Stimulated activated CD8-positive, alpha-beta memory T cell treated with anti-CD3 and anti-CD28 coated beads, Interleukin-12 subunit alpha, Interleukin-12 subunit beta, amount 100 ng/mL, for 24 hours (primary cell): ENCODE data around the gene CEP295NL.
"Not testable (repeated sequence)": the region's sequence is repeated elsewhere in the genome, so short reads cannot be mapped to it uniquely, and the experiment has no call there.

Experiments
- DNase-seq: peaks from one replicate; pipeline ENCODE4 v3.0.0-alpha.2; 2020; ENCODE audit errors: extremely low read depth

The CEP295NL gene

GRCh38 chr17:78903101-78903779 lies at the start of gene CEP295NL:
Gene CEP295NL, minus strand, starts transcription at chr17:78903201. Its CDS starts 1,373 bp downstream, at chr17:78901828.
- no peak for DNase-seq

GRCh38 chr17:78952706-78953105 lies 49.7 kb upstream of the CEP295NL start:
- DNase-seq = no peak

- no peak for DNase-seq
These were observed 49.1 kb upstream of the CEP295NL start for GRCh38 chr17:78951967-78952551.

GRCh38 chr17:78950870-78951269 lies 47.9 kb upstream of the CEP295NL start:
- DNase-seq = no peak

- no peak for DNase-seq
These were observed 44.5 kb upstream of the CEP295NL start for GRCh38 chr17:78947235-78948149.

GRCh38 chr17:78946631-78947030 lies 43.6 kb upstream of the CEP295NL start:
- DNase-seq = no peak

GRCh38 chr17:78946131-78946530 lies 43.1 kb upstream of the CEP295NL start:
- DNase-seq = no peak

- not testable (repeated sequence) for DNase-seq
These were observed 42.5 kb upstream of the CEP295NL start for GRCh38 chr17:78945455-78945854.

GRCh38 chr17:78944956-78945355 lies 42.0 kb upstream of the CEP295NL start:
- DNase-seq = no peak

GRCh38 chr17:78944026-78944425 lies 41.0 kb upstream of the CEP295NL start:
- DNase-seq = no peak

- no peak for DNase-seq
These were observed 37.7 kb upstream of the CEP295NL start for GRCh38 chr17:78940708-78941107.

- no peak for DNase-seq
These were observed 37.3 kb upstream of the CEP295NL start for GRCh38 chr17:78940258-78940657.

GRCh38 chr17:78939615-78940014 lies 36.6 kb upstream of the CEP295NL start:
- no peak for DNase-seq

- DNase-seq = no peak
These were observed 34.6 kb upstream of the CEP295NL start for GRCh38 chr17:78937561-78937960.

GRCh38 chr17:78935419-78936323 lies 32.7 kb upstream of the CEP295NL start:
- no peak for DNase-seq

- no peak for DNase-seq
These were observed 31.8 kb upstream of the CEP295NL start for GRCh38 chr17:78934681-78935418.

- DNase-seq = no peak
These were observed 31.1 kb upstream of the CEP295NL start for GRCh38 chr17:78933959-78934568.

GRCh38 chr17:78933025-78933958 lies 30.3 kb upstream of the CEP295NL start:
- DNase-seq = no peak
